Medulla oblongata (tissue), 1 donor: Measurements from ENCODE around the gene TCIRG1.

ENCODE experiments used
- DNase-seq: peaks from one replicate; pipeline ENCODE4 v3.0.0-alpha.2; 2015; ENCODE audit errors: extremely low spot score

TCIRG1 gene

GRCh38 chr11:68006606-68007166, 32.1 kb upstream of the TCIRG1 start:
- no peak for DNase-seq

DNA sequence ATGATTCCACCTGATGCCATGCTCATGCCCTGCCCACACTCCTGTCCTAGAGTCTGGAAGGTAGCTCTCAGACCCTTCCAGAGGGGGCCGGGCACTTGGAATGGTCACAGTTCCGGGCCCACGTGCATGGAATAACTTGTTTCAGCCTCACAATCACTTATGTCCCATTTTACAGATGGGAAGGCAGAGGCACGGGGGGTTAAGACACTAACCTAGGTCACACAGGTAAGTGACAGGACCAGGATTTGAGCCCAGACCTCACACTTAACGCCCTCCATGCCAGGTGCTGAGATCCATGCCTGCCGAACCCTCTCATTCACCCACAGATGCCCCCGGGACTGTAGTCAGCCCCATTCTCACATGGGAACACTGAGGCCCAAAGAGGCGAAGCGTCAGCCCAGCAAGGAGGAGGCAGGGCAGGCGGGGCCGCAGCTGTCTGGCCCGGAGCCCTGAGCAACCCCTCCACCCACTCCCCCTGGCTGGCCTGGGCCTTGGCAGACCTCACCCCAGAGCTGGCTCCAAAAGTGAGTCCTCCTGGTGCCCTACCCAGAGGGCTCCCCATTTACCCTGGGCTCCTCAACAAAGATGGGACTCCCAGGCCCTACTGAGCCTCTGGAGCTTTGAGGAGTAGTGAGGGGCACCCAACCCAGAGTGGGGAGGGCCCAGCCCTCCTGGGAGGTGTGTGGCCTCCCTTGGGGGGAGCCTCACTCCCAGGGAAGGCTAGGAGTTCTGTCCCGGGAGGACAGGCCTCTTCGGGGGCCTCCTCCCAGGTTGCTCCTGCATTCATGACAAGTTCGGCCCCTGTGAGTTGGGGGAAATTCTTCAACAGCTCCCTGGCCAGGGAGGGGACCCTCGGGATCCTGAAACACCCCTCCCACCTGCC, 31.1 kb upstream of the TCIRG1 start:
- no peak for DNase-seq

GRCh38 chr11:68008381-68009337, 30.2 kb upstream of the TCIRG1 start:
- DNase-seq: peak; percentile 39

- peak; percentile 27 for DNase-seq
Measured at GRCh38 chr11:68009391-68010089, 29.3 kb upstream of the TCIRG1 start.

DNA sequence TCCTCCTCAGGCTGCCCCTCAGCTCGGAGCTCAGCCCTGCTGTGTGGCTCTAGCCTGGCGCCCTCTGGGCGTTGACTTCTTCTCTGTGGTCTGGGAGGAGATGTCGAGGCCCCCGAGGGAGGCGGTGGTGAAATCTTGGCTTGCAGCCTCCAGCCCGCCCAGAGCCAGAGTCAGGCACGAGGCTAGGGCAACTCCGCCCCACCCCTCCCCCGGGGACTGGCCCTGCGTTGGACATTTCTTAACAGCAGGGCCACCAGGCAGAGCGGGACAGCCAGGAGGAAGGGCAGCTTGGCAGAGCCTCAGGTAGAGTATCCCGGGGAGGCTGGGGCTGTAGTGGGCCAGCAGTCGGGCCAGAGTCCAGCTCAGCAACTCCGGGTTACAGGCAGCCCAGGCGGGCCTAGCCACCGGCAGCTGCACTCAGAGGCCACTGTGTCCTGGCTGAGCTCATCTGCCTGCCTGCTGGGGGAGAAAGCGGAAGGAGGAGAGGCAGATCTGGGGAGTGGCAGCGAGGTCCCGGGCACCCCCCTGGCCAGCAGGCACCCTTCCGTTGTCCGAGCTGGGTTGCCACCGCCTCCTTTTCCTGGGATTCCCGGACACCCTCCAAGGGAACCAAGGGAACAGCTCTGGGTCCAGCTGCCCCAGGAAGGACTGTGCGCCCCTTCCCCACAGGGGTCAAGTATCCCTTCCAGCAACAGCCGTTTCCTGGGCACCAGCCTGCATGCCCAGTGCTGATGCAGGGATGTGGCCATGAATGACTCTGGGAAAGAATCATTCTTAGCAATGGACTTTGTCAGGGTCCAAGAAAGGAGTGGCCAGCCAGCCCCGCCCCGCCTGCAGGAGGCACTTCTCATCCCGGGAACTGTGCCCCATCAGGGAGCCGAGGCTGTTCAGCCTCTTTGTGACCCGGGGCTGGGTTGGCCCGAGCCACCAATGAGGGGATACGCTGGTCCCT, 28.5 kb upstream of the TCIRG1 start, which contains the start of gene ALDH3B1:
Gene ALDH3B1, plus strand, starts transcription at position 238 of the 952 bp plus-strand sequence. CDS start 4,971 bp downstream, outside the sequence.
- DNase-seq: peak; percentile 88

GRCh38 chr11:68011051-68011943, 27.5 kb upstream of the TCIRG1 start:
- DNase-seq: peak; percentile 44

- DNase-seq: no peak
Measured at GRCh38 chr11:68012044-68012842, 26.6 kb upstream of the TCIRG1 start.

DNA sequence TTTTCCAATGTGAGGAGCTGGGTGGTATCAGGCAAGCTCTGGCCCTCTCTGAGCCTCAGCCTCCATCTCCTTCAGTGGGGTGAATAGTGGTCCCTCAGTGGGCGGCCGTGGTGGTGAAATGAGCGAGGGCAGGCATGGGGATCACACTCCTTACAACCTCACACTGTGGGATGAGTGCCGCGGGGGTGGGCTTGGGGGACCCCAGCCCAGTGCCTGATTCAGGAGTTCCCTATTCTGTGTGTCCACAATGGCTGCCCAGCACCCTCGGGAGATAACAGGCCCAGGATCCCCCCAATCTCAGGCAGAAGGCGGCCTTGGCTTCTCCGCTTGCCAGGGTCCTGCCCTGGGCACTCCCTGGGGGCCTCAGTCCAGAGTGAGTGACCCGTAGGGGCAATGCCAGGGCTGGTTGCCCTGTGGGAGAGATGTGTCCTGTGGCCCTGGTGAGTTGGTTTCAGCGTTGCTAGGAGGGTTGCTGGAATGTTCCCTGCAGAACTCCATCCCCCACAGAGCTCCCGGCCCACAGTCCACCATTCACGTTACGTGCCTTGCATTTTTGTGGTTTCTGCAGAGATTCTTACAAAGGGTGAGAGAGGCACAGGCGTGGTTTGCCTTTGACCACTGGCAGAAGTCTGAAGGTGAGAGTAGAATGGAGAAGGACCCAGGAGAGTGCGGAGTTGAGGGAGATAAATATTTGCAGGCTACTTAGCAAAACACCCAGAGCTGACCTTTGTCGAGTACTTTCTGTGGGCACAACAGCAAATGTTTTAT, 25.8 kb upstream of the TCIRG1 start:
- DNase-seq: peak; percentile 44

DNA sequence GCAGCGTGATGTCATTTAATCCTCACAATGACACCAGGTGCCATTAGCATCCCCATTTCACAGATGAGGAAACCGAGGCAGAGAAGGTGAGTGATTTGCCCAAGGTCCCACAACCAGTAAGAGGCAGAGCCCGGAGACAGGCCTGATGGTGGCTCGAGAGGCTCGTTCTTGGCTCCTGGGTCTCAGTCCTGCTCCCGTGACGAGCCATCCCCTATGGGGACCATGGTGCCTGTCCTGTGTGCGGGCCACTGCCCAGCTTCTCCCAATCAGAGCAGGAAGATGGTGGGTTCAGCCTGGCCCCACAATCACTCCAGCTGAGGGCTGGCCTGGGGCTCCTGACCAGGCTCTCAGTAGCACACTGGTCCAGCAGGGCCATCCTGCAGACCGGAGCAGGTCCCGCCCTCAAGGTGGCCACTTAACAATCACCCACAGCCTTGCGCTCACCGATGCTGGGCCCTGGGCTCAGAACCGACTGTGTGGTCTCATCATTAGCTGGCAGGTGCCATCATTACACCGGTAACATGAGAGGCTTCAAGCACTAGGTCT, 25.1 kb upstream of the TCIRG1 start:
- no peak for DNase-seq

GRCh38 chr11:68014157-68014946, 24.5 kb upstream of the TCIRG1 start:
- no peak for DNase-seq

GRCh38 chr11:68014947-68015447, 23.8 kb upstream of the TCIRG1 start:
- DNase-seq: no peak

DNA sequence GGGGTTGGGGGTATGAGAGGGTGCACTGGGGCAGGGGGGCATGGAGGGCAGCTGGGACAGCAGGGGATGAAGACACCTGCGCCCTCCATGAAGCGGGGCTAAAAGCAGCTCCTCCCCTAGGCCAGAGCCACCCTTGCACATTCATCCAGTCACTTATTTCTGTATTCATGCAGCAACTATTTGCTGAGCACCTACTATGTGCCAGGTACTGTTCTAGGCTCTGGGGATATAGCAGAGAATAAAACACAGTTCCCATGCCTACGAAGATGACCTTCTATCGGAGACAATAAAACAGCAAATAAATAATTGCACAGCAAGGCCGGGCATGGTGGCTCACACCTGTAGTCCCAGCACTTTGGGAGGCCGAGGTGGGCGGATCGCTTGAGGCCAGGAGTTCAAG, 23.4 kb upstream of the TCIRG1 start:
- no peak for DNase-seq

GRCh38 chr11:68016161-68016903, 22.5 kb upstream of the TCIRG1 start:
- no peak for DNase-seq

DNA sequence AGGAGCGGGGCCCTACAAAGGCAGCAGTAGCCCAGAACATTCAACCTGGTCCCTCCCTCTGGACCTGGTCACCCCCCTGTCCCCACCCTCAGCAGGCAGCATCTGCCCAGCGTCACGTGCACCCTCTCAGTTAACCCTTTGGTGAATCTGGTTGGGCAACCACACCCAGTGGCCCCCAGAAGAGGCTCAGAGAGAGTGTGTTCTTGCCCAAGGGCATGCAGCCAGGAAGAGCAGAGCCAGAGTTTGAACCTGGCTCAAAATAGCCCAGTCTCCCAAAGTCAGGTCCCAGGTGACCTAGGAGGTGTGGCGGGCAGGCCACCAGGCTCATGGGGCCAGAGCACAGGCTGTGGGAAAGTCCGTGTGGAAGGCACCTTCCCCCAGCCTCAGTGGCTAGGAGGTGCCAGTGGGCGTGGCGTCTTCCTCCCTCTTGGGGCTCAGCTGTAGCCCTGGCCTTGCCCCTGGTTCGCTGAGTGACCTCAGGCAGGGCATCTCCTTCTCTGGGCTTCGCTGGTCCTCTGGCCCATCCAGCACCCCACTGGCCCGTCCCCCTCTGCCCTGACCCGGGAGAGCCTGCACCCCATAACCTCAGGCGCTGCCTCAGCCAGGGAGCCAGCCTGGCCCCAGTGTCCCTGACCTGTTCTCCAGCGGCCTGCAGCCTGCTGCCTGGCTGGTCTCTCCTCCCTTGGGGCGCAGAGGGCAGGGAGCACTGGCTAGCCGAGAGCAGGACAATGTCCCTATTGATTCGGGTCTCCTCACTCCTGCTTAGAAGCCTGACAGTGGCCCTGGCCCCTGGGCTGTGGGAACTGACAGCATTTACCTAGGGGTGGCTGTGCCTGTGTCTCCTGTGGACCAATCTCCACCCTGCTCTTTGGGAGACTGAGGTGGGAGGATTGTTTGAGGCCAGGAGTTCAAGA, 21.7 kb upstream of the TCIRG1 start:
- DNase-seq: peak; percentile 75
